GM12891 (cell line): Measurements from ENCODE around the gene KCNG2.

Experiments
- PAX5 ChIP-seq: IDR thresholded peaks from 2 replicates; pipeline ENCODE4 v1.6.1; 2011; ENCODE audit warnings: low read length, moderate library complexity, mild to moderate bottlenecking; ENCODE audit not compliant: insufficient read depth, severe bottlenecking
- POLR2A ChIP-seq: IDR thresholded peaks from 2 replicates; pipeline ENCODE4 v1.6.1; 2011; ENCODE audit warnings: low read depth, low read length, control low read depth
- POLR2AphosphoS5 ChIP-seq: IDR thresholded peaks from 2 replicates; pipeline ENCODE4 v1.6.1; 2011; ENCODE audit warnings: low read depth, low read length, control low read depth
- SPI1 ChIP-seq: IDR thresholded peaks from 2 replicates; pipeline ENCODE4 v1.6.1; 2011; ENCODE audit warnings: low read depth, low read length, control low read depth
- TAF1 ChIP-seq: IDR thresholded peaks from 2 replicates; pipeline ENCODE4 v1.6.1; 2011; ENCODE audit warnings: low read depth, low read length, control low read depth

DNA sequence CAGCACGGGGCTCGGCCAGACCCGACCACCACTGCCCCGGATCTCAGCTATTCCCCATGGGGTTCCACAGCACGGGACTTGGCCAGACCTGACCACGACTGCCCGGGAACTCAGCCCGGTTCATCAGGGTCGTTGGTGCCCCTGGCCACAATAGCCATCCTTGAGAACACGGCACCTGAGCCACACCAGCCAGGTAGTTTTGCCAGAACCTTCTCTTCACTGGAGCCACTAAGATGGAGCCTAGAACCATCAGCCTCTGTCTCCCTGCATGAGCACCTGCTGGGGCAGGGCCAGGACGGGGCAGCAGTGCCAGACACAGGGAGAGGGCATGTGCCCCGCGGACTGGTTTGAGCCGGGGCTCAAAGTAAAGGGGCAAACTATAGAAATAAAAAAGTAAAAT is 11.4 kb upstream of the KCNG2 start:
- no peak for TF ChIP-seq POLR2AphosphoS5
- TF ChIP-seq POLR2A, result no peak
- TF ChIP-seq TAF1, result no peak
- TF ChIP-seq SPI1, result no peak
- no peak for TF ChIP-seq PAX5
